HepG2 (cell line): ENCODE measurements around the gene ZFX.

Experiments
- ATF7-NPFF ChIP-seq: sonication (generic); formaldehyde crosslinking; IDR thresholded peaks from 2 replicates; pipeline ENCODE4 v1.8.1; 2023; ENCODE audit warnings: mild to moderate bottlenecking, low read depth, missing genetic modification reagents, moderate library complexity
- CTCF ChIP-seq: sonication (generic); formaldehyde crosslinking; IDR thresholded peaks from 2 replicates; pipeline ENCODE4 v1.5.0; 2020; ENCODE audit warnings: mild to moderate bottlenecking, missing genetic modification reagents, moderate library complexity
- MLX ChIP-seq: IDR thresholded peaks from 2 replicates; pipeline ENCODE4 v1.6.1; 2016
- TAF1 ChIP-seq: sonication (generic); formaldehyde crosslinking; IDR thresholded peaks from 2 replicates; pipeline ENCODE4 v1.4.0; 2020; ENCODE audit warnings: missing genetic modification reagents
- USF2 ChIP-seq, 2 experiments: sonication (generic) in 1 of 2; formaldehyde crosslinking in 1 of 2; IDR thresholded peaks; 2 replicates each; pipeline versions ENCODE4 v1.5.1 to v1.6.1; 2011 to 2020; ENCODE audit warnings: borderline replicate concordance in 1 of 2, low read depth in 1 of 2, low read length in 1 of 2, mild to moderate bottlenecking in 1 of 2, missing genetic modification reagents in 1 of 2, moderate library complexity in 1 of 2

GRCh38 chrX:24149351-24150050 lies at the start of gene ZFX:
- TF ChIP-seq ATF7-NPFF (CRISPR knock-in tag) = no peak
- TF ChIP-seq TAF1 = no peak
- TF ChIP-seq USF2 (IDR thresholded peaks at IDR 0.05; ENCODE audit: low read depth, low read length) = no peak
- TF ChIP-seq USF2 (CRISPR knock-in tag; IDR thresholded peaks at IDR 0.05; ENCODE audit: borderline replicate concordance) = no peak
- TF ChIP-seq CTCF (CRISPR knock-in tag) = no peak
- TF ChIP-seq MLX (CRISPR knock-in tag) = no peak
